Activated T-cell treated with anti-CD3 and anti-CD28 coated beads for 24 hours (primary cell): ENCODE results near the gene FNDC1.
"Not testable (repeated sequence)": the region's sequence is repeated elsewhere in the genome, so short reads cannot be mapped to it uniquely, and the experiment has no call there.

ENCODE experiments used
- DNase-seq: peaks from one replicate; pipeline ENCODE4 v3.0.0-alpha.2; 2020; ENCODE audit warnings: low read depth

FNDC1 gene

GRCh38 chr6:159169193-159169555 is at the start of gene FNDC1:
Gene FNDC1 (plus strand): TSS chr6:159169400. CDS start chr6:159169597, 197 bp downstream.
- DNase-seq: peak; percentile 28

DNA sequence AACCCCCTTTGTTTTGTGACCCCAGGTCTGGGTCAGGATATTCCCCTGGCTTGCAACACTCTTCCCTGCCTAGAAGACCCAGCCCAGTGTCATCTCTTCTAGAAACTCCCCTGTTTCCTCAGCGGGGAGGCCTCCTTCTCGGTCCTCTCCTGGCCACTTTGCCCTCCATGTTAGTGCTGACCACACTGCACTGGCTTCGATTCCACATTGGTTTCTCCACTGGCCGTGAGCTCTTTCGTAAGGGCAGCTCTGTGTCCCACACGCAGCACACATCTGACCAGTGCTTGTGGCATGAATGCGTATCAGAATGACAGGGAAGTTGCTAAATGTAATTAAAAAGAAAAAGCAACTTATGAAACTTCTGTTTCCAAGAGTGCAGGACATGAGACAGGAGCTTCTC is 49.4 kb upstream of the FNDC1 start:
- DNase-seq: no peak

GRCh38 chr6:159121486-159121885 is 47.7 kb upstream of the FNDC1 start:
- no peak for DNase-seq

- DNase-seq: no peak
These were observed 46.7 kb upstream of the FNDC1 start for GRCh38 chr6:159122453-159122852.

DNA sequence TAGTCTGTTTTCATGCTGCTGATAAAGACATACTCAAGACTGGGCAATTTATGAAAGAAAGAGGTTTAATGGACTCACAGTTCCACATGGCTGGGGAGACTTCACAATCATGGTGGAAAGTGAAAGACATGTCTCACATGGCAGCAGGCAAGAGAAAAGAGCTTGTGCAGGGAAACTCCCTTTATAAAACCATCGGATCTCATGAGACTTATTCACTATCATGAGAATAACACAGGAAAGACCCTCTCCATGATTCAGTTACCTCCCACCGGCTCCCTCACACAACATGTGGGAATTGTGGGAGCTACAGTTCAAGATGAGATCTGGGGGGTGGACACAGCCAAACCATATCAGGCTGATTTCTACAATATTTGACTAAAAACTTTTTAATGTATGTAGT is 45.4 kb upstream of the FNDC1 start:
- DNase-seq: not testable (repeated sequence)

- no peak for DNase-seq
These were observed 44.1 kb upstream of the FNDC1 start for GRCh38 chr6:159125014-159125609.

DNA sequence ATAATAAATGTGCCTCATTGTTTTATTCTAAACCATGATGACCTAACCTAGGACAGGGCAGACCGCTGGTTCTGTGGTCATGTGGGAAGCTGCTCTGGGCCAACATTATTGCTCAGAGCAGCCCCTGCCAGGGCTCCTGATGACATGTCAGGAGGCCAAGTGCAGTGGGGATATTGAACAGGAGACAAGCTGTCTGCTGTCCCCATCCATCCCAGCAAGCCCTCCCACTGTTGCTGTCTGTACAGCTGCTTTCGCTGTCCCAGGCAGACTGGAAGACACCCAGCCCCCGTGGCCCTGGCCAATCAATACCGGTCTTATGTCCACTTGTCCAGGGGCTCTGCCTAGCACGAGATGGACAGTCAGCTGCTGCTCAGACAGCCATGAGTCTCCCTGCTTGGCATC is 43.2 kb upstream of the FNDC1 start:
- DNase-seq: no peak

DNA sequence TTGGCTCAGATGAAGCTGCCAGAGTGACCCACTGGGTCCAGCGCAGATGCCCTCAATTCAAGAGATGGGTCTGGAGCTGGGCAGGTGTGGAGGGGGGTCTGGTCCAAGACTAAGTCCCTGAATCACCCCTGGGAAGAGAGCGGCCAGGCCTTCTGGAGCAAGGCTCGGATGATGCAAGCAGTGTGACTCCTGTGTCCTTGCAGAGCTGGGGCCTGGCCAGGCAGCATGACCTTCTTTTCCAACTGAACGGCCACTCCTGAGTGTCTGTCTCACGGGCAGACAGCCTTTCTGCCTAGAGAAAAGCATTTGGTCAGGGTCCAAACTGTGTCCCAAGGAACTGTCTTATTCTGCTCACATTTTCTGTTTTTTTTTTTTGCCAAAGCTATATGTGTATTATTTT is 42.6 kb upstream of the FNDC1 start:
- no peak for DNase-seq

GRCh38 chr6:159127701-159128100 is 41.5 kb upstream of the FNDC1 start:
- DNase-seq: no peak

GRCh38 chr6:159128978-159129377 is 40.2 kb upstream of the FNDC1 start:
- no peak for DNase-seq

- no peak for DNase-seq
These were observed 38.4 kb upstream of the FNDC1 start for GRCh38 chr6:159130846-159131245.

DNA sequence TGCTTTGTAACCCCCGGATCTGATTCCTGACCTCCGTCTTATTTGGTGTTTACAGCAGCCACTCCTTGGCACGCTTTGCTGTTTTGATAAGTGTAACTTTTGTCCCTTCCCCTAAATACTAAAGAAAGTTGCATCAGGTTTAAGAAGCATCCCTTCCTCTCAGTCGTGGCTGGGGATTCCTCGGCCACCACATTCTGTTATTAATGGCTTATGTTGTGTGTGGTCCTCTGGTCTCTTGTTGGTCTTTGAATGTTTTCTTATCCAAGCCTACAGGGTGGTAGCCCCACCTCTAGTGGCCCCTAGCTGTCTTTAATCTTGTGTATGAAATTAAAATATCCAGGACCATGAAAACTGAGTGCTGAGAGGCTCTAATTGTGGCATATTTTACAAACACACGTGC is 37.5 kb upstream of the FNDC1 start:
- DNase-seq: no peak

DNA sequence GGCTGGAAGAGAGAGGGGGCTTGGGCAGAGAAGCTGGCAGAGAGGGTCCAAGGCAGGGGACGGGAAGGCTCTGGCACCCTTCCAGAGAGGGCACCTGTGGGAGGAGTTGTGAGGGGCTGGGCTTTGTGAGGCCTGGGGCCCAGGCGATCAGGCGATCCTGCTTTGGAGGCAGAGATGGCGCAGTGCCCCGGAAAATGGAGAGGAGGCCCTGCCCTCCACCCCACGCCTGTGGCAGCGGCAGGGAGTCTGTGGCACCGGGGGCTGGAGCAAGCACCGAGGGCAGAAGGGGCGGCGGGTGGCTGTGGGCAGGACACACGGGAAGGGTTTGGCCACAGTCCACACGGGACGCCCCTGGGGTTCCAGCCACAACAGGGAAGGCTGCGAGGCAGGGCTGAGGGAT is 36.5 kb upstream of the FNDC1 start:
- DNase-seq: no peak

GRCh38 chr6:159134701-159135364 is 34.4 kb upstream of the FNDC1 start:
- peak; percentile 71 for DNase-seq

DNA sequence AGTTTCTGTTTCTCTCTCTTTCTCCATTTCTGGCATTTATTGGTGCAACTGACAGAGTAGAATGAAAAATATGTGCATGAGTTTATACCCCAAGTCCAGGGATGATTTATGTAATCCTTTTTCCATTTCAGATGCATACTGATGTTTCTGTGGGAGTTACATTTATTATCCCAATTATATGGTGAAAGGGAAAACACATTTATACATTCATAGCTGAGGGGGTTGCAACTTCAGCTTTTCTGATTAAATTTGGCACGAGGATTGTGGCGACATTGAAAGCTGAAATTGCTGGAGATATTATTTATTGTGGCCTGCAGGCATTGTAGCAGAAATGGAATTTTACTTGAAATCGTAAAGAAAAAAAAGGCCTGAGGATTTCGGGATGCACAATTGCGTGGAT is 31.5 kb upstream of the FNDC1 start:
- no peak for DNase-seq

DNA sequence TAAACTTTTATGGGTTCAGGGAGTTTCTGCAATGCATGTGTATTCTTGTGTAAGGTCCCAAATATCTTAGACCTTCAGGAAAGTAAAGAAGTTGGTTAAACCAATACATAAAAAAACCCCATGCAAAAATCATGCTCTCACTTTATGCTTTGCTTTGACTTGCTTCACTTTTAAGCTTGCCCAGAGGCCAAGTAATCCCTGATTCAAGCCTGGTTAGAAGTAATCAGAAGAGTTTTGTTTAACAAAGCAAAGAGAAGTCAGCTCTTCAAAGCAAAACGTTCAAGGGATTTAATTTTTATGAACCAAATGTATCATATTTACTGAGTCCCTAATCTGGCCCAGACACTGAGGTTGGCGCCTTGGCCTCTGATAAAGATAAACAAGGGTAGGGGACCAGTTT is 26.7 kb upstream of the FNDC1 start:
- DNase-seq: no peak

DNA sequence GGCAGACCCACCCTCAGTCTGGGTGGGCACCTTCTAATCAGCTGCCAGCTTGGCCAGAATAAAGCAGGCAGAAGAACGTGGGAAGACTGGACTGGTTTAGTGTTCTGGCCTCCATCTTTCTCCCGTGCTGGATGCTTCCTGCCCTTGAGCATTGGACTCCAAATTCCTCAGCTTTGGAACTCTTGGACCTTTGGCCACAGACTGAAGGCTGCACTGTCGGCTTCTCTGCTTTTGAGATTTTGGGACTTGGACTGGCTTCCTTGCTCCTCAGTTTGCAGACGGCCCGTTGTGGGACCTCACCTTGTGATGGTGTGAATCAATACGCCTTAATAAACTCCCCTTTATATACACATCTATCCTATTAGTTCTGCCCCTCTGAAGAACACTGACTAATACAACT is 20.6 kb upstream of the FNDC1 start:
- DNase-seq: no peak

DNA sequence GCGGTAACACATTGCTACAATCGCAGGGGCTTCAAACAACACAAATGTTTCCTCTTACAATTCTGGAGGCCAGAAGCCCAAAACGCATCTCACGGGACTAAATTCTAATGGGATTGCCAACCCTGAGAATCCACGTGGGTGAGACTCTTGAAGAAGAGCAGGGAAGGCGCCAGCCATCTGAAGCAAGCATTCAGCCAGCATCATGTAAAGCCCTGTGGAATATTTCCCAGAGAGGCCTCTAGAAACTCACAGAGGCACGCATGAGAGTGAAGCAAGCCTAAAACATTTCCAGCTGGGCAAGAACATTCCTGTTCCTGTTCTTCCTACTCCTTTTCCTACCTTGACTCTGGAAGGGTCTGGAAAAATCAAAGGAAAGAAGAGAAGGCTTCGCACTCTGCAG is 19.6 kb upstream of the FNDC1 start:
- no peak for DNase-seq

GRCh38 chr6:159151266-159151855 is 17.8 kb upstream of the FNDC1 start:
- peak; percentile 26 for DNase-seq

- no peak for DNase-seq
These were observed 17.2 kb upstream of the FNDC1 start for GRCh38 chr6:159152041-159152440.

DNA sequence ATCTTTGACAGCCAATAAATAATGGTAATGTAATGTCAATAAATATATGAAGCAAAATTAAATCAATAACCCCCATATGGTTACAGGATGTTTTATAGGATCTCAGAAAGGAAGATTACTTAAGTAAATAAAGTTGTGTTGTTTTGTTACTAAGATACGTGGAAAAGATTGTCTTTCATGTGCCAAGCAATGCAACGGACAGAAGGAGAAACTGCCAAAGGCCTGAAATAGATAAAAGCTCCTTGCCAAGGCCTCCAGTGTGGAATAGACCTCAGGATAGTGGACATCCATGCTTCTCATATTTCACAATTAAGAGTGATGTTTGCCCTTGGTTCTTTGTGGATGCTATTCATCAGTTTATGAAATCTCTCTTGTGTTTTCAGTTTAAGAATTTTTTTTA is 16.4 kb upstream of the FNDC1 start:
- no peak for DNase-seq

DNA sequence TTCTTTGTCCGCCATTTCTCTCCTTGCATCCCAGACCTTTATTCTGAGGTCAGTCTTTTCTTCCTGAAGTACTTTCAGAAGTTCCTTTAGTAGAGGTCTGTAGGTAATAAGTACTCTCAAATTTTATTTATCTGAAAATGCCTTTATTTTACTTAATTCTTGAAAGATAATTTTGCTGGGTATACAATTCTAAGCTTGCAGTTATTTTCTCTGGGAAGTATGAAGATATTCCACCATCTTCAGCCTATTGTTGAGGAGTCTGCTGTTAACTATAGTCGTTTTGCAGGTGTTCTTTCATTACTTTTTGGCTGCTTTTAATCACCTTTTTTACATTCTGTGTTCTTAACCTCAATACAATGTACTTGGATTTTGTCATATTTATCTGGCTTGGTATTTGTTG is 13.5 kb upstream of the FNDC1 start:
- no peak for DNase-seq

DNA sequence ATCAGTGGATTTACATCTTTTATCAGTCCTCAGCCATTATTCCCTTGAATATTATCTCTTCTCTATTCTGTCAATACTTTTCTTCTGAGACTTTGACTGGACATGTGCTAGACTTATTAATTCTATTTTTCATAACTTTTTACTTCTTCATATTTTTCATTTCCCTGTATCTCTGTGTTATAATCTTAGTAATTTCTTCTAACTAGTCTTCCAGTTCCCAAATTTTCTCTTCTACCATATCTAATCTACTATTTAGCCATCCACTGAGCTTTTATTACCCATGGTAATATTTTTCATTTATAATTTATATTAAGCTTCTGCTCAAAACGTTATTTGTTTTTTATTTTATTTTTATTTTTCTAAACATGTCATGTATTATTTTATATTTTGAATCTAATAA is 13.1 kb upstream of the FNDC1 start:
- DNase-seq: no peak

GRCh38 chr6:159157431-159157830 is 11.8 kb upstream of the FNDC1 start:
- no peak for DNase-seq
